Measurements from ENCODE around the gene KLRF1.

Gene KLRF1

DNA sequence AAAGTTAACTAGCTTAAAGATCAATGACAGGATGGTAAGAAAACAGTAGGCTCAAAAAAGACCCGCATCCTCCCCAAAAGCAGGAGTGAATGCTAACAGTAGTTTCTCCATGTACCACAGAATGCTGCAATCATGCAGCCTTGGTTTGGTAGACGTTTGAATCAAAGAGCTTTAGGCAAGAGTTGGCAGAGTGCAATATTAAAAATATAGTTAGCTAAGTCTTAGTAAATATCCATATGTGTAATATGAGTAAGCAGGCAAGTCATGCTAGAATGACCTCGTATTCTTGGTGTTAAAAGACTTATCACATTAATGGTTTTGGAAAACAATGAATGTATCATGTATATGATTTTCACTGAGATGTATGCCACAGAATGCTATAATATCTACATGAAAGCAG is 18.8 kb upstream of the KLRF1 start:
- no peak for DNase-seq (ENCODE audit: extremely low read depth in 1 of 2, low read depth in 1 of 2)

DNA sequence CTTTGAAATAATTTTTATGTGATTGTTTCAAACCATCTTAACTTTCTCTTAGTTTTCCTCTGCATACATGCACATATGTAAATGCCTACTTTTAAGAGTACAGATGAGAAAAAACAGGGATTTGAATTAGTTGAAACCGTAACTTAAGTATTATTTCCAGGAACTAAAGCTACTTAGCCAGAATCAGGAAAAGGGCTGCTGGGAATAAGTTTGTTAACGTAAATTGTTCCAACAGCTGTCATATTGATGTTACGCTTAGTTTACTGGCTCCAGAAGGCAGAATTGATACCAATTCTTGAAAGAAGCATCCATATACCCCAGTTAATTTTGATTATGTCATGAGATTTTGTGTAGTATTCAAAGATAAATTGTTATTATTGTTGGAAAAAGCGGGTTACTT is 17.9 kb upstream of the KLRF1 start:
- DNase-seq (ENCODE audit: extremely low read depth in 1 of 2, low read depth in 1 of 2), result no peak

DNA sequence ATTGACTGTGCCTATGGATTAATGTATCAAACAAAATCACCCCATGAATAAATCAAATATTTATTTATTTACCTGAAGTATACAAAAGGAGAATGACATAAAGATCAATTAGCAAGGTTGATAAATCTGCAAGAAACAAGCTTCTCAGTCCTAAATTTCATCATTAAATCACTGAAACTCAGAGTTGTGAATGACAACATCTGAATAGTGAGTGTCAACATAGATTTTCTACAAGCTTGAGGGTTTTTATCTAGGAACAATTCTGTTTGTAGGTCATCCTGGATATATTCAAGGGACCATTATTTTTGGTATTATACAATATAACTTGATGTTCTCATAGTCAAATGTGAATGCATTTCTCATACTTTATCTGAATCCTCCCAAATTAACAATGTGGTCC is 17.4 kb upstream of the KLRF1 start:
- DNase-seq (ENCODE audit: extremely low read depth in 1 of 2, low read depth in 1 of 2), result no peak

DNA sequence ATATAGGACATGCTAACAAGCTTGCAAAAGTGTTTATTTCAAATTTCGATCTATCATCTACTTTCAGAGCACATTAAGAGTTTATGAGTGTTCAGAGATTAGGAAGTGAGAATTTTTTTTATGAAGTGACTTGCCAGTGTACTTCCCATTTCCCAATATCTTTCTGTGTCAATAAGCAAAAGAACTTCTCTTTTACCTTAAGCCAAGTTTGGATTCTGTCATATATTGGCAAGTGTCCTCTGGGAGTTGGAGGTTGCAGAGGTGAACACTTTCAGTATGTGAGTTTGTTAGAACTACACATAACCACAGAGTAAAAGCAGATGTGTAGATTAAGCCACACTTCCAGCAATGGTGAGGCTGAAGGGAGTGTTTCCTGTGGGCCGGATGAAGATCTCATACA is 16.6 kb upstream of the KLRF1 start:
- DNase-seq (ENCODE audit: extremely low read depth in 1 of 2, low read depth in 1 of 2), result no peak

DNA sequence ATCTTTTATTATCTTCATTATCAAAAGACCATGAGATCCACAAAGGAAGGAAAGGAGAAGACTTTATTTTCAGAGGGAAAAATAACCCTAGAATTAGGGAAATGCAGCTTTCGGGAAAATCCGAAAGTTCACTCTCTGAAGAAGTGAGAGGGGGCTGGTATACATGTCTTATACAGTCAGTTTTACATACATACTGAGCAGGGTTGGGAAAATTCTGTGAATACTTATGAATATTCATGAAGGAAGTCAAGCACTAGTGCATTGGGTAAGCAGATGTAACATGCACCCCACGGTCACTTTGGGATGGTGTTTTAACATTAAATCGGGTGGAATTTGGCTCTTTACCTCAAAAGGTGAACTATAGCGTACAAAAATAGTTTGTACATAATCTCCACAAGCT is 15.7 kb upstream of the KLRF1 start:
- DNase-seq (ENCODE audit: extremely low read depth in 1 of 2, low read depth in 1 of 2), result no peak

DNA sequence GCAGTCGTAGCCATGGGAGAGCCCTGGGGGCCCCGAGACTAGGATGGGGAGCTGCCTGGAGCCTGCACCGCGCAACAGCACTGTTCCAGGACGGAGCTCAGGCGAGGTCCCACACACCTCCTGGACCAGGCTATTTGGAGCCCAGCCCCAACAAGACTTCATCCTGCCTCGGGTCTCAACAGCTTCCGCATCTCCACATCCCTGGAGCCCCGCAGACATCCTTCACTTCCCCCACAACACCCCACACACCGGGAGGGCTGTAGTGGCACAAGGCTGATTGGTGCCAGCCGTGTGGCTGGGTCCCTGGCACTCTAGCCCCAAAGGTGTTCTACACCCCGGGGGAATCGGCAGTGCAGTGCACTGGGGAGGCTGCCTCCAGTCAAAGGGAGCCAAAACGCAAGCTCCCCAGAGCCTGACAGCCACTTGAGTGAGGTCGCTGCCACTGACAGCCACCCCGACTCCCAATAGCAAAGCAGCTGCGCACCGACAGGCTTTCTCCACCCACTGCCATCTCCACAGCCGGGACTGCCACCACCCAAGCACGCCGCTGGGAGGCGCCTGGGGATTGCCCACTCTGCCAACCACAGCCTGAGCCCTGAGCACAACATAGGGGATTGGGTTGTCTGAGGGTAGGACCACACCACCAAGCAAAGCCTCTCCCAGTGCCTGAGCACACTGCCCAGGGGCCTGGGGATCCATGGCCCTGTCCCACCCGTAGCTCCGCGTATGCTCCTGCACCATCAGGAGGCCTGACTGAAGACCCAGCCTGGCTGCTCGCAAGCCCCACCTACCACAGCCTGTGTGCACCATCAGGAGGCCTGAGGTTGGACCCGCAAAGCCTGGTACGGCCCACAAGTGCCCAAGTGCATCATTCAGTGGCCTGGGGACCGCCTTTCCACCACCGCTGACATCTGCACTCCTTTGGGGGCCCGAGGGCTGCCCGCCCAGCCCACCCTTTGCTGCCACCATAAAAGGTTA is 13.2 kb upstream of the KLRF1 start:
- peak; percentile 78 to 85 for DNase-seq (ENCODE audit: extremely low read depth in 1 of 2, low read depth in 1 of 2)

DNA sequence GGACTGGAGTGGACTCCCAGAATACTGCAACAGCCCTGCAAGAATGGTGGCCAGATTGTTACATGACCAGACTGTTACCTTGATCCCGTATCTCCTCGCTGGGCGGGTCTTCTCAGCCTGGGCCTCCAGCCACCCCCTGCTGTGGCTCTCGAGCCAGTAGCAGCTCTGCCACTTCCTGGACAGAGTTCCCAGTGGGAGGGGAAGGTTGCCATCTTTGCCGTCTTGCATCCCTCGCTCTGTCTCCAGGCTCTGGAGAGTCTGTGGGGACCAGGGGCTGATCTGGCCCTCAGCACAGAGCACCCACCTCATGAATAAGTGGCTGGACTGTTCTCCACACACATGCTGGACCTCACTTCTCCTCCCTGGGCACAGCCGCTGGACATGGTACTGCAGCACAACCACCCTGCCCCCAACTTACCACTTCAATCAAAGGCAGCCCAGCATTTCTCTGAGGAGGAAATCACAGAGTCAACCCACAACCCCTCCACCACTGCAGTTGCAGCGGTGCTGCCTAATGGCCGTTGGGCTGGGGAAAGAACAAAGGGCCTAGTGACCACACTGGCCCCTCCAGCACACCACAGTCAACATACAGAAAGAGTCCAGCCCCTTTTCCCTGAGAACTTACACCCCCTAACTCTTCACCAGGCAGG is 6.9 kb upstream of the KLRF1 start:
- no peak for DNase-seq (ENCODE audit: extremely low read depth in 1 of 2, low read depth in 1 of 2)

DNA sequence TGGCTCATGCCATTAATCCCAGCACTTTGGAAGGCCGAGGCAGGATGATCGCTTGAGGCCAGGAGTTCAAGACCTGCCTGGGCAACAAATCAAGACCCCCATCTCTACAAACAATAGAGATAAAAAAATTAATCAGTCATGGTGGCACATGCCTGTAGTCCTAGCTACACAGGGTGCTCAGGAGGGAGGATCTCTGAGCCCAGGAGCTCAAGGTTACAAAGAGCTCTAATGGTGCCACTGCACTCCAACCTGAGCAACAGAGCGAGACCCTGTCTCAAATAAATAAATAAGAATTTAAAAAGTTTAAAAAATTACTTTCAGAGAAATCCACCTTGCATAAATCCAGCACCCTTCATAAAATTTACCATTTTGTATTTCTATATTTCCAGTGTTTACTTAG is 2.2 kb downstream of the KLRF1 start:
- DNase-seq (ENCODE audit: extremely low read depth in 1 of 2, low read depth in 1 of 2), result no peak

DNA sequence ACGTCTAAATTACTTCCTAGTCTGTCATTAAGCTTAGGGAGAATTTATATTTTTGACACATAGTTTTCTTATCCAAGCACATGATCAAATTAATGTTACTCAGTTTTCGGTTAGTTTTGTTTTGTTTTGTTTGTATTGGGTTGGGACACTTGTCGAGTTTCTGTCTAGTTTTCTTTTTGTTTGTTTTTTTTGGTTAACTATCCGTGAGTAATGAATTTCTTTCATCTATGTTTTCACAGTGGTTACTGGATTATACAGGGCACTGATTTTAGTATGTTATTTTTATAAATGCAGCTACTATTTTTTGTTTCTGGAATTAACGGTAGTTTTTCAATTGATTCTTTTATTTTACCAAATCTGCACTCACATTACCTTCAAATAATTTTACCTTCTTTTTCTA is 2.7 kb downstream of the KLRF1 start:
- DNase-seq (ENCODE audit: extremely low read depth in 1 of 2, low read depth in 1 of 2), result no peak

DNA sequence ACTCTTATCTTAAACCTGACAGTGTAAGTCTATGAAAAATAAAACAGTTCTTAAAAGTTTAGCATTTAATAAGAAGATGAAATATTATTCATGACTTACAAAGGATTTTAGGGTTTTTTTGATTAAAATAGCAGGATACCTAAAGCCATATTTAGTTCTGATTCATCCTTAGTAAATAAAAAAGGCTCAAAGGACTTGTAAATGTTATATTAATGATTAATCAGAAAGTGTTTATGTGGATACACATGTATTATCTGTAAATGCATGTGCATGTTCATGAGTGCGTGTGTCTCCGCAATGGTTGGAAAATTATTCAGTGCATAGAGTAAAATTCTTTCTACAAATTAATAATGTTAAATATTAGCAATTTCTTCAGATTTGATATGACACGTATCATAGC is 4.4 kb downstream of the KLRF1 start:
- no peak for DNase-seq (ENCODE audit: extremely low read depth in 1 of 2, low read depth in 1 of 2)

DNA sequence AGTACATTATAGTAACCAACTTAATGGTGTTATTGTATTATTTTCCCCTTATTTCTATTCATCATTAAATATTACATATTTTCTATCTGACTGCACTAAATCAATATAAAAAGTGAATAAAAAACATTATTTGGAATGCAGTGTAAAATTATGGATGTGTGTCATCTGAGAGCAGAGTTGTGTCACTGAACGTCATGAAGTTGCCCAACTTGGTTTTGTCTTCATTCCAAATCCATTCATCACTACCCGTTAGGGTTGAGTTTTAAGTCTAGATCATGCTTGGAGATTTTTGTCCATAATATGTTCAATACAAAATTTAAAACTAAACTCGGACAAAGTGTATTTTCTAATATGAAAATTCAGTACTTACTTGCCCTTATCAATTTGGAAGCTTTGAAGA is 16.1 kb downstream of the KLRF1 start:
- DNase-seq (ENCODE audit: extremely low read depth in 1 of 2, low read depth in 1 of 2), result no peak

DNA sequence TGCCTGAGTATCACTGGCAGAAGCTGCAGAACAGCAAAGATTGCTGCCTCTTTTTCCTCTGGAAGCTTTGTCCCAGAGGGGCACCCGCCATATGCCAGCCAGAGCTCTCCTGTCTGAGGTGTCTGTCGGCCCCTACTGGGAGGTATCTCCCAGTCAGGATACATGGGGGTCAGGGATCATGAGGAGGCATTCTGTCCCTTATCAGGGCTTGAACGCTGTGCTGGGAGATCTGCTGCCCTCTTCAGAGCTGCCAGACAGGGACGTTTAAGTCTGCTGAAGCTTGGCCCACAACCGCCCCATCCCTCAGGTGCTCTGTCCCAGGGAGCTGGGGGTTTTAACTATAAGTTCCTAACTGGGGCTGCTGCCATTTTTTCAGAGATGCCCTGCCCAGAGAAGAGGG is 21.6 kb downstream of the KLRF1 start:
- no peak for DNase-seq (ENCODE audit: extremely low read depth in 1 of 2, low read depth in 1 of 2)

DNA sequence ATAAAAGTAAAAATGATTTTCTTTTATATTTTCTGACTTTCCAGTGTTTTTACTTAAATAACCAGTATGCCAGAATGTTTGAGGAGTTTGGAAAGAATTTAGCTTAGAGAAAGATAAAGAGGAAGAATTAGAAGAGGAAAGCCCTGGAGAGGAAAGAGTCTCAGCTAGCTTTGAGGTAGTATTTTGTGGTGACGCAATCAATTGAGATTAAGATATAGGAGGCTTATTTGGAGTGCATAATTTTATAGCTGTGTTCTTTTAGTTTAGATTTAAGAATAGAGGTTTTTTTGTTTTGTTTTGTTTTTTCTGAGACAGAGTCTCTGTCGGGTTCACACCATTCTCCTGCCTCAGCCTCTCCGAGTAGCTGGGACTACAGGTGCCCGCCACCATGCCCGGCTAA is 23.8 kb downstream of the KLRF1 start:
- no peak for DNase-seq (ENCODE audit: extremely low read depth in 1 of 2, low read depth in 1 of 2)

DNA sequence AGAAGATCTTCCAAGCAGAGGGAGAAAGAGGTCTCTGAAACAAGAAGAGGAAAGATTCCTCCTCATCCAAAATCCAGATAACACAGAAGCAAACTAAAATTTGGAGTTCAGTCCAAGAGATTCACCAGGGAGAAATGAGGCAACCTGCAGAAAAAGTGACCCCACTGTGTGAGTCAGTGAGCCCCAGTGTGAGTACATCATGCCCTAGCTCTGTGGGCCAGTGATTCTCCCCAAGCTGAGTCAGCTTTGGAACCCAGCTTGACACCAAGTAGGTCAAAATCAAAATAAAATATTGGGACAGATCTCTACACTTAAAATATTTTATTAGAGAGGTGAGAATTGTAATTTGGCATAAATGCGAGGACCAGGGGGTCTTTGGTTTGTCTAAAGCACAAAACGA is 24.6 kb downstream of the KLRF1 start:
- DNase-seq (ENCODE audit: extremely low read depth in 1 of 2, low read depth in 1 of 2), result no peak

DNA sequence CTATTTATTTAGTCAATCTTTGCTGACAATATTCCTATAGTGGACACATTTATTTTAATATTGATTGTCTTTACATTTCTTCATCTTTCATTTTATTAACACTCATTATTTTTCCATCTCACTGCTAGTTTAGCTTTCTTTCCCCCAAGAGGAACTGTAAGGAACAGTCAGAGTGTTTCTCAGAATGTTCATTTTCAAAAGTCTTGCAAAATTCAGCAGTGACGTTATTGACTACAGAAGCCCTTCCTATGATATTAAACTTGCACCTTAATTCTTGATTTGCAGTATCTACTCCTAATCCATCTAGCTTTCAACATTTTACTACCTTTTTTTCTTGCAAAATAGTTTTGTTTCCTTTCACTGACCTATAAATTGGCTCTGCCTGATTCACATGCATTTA is 28.9 kb downstream of the KLRF1 start:
- DNase-seq (ENCODE audit: extremely low read depth in 1 of 2, low read depth in 1 of 2), result no peak

DNA sequence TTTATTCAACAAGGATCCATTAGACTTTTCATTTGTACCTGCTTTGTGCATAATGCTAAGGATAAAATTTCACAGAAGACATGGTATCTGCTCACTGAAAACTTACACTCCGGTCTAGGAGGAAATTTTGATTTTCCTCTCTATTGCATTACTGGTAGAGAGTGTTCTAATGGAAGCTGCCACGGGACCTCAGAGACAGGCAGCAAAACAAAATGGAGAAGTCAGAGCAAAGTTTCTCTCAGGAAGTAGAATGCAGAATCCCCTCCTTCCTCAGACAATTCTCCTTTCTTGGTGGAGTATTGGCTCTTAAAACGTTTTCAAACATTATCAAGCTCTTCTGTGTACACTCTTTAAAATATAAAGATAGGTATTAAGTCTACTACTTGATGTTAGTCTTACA is 29.6 kb downstream of the KLRF1 start:
- no peak for DNase-seq (ENCODE audit: extremely low read depth in 1 of 2, low read depth in 1 of 2)

DNA sequence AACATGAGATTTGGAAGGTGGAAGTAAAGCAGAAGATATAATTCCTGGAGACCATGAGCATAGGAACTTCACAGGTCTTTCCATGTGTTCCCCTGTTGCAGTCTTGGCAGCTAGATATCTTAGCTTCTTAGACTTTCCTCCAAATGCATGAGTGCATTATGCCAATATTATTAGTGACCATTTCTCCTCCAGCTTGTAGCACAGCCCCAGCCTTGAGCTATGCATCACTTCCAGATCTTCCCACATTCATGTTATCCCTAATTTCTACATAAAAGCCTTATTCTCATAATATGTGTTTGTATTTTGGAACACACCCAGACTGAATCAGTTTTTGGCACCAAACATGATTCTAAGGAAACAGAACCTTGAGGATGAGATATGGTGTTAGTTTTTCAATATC is 30.9 kb downstream of the KLRF1 start:
- DNase-seq (ENCODE audit: extremely low read depth in 1 of 2, low read depth in 1 of 2), result no peak

DNA sequence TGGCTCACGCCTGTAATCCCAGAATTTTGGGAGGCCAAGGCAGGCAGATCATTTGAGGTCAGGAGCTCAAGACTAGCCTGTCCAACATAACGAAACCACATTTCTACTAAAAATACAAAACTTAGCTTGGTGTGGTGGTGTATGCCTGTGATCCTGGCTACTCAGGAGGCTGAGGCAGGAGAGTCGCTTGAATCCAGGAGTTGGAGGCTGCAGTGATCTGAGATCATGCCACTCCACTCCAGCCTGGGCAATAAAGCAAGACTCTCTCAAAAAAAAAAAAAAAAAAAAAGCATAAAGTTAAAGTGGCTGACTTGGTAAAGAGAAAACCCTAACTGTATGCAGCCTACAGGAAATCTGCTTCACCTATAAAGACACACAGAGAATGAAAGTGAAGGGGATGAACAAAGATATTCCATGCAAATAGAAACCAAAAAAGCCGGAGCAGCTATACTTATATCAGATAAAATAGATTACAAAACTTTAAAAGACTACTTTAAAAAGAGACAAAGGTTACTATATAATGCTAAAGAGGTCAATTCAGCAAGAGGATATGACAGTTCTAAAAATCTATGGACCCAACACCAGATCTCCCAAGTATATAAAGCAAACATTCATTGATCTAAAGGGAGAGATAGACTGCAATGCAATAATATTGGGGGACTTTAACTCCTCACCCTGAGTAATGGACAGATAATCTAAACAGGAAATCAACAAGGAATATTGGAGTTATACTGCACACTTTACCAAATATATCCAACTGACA is 37.8 kb downstream of the KLRF1 start:
- no peak for DNase-seq (ENCODE audit: extremely low read depth in 1 of 2, low read depth in 1 of 2)

DNA sequence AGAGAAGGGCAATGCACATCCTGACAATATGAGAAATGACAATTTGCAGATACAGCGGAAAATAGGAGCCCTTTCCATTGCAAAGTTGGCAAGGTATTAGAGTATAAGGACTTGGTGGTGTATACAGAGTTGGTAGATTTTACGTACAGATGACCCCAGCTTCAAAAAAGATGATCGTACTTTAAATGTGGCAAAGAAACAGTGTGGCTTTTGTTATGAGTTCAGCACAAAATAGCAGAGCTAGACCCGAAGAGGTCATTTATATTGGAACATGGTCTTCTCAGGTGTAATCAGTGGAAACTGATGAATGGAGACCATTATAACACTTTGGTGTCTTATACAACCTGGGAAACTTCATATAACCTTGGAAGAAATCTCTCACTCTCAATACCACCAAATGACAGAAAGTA is 39.6 kb downstream of the KLRF1 start:
- no peak for DNase-seq (ENCODE audit: extremely low read depth in 1 of 2, low read depth in 1 of 2)

DNA sequence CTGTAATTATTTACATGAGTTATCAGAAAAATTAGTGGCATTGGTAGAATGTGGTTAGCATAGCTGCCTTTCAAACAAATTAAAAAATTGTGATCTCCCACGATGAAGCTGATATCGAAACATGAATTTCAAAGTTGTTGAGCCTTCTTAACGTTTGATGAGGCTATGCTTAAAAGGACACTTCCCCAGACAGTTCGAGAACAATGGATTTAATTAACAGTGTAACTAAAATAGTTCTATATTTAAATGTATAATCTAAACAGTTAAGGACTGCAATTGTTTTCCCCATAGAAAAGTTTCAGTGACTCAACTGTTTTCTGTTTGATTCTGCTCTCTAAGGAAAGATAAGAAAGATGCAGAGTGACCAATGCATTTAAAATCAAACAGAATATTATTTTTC is 40.2 kb downstream of the KLRF1 start:
- DNase-seq (ENCODE audit: extremely low read depth in 1 of 2, low read depth in 1 of 2), result no peak

DNA sequence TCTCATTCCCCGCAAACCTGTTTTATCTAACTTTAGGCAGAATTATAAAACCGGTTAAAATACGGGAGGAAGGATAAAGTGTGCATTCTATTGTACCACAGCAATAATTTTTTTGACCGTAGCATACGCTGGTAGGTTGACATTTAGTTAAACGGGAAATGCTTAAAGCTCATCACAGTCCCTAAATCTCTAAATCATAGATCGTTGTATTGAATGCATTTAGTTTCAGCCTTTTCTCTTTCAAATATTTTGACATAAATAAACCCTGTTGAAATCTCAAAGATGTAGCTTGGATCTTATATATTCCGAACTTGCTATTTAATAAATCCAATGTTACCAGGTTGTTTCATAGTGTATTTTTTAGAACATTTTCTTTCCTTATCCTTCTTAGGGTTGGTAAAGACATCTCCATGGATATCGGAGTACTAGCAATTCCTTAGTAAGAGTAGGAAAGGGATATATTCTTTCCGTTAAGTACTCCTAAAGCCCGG is 41.1 kb downstream of the KLRF1 start:
- no peak for DNase-seq (ENCODE audit: extremely low read depth in 1 of 2, low read depth in 1 of 2)

DNA sequence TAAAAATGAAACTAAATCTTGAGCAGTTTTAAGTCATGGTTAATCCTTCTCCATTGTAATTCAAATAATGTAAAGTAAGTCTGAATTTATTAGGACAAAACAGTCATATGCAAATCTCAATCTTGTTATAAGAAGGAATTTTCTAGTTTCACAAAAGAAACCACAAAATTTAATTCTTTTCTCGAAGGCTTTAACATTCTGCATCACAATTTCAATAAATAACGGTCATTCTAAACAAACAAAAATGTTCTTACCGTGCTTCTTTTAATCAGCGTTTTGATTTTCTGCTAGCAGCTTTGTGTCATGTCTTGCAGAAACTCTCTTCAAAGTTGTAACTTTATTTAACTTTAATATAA is 41.6 kb downstream of the KLRF1 start:
- DNase-seq (ENCODE audit: extremely low read depth in 1 of 2, low read depth in 1 of 2), result no peak

All from stimulated activated CD8-positive, alpha-beta memory T cell treated with anti-CD3 and anti-CD28 coated beads, Interleukin-7, amount 100 ng/mL, for 48 hours (primary cell).